IMR-90 (cell line): ENCODE measurements around the gene GDPD5. TPM values are rescaled to one million over a fixed set of nuclear protein-coding genes. Genes with fewer than 3 reads are reported as not detected.

ENCODE experiments used
- ATAC-seq: fragments of 200-7000 bp; cut with Tn5 transposase; 2 replicates; pipeline ENCODE4 v1.9.1; 2020; ENCODE audit warnings: low read depth, mild to moderate bottlenecking, moderate library complexity
- BruUV-seq: library from RNA; stranded (reverse); fragments of 400-500 nt; replicated peaks from 2 replicates; lab custom pipeline; 2021; lab: Mats Ljungman, UMichigan
- CTCF ChIA-PET: fragments of 300-600 bp; formaldehyde crosslinking; extraction: SDS; loops from one replicate; lab custom pipeline; 2021; ENCODE audit warnings: antibody characterized with exemption; lab: Yijun Ruan, JAX
- POLR2A ChIA-PET: fragments of 300-600 bp; sonication (Branson Sonifier 250); formaldehyde crosslinking; loops from one replicate; lab custom pipeline; 2022; ENCODE audit warnings: antibody characterized with exemption; ENCODE audit not compliant: unreplicated experiment; lab: Charles Lee
- DNase-seq: peaks from one replicate; pipeline ENCODE4 v3.0.0; 2013
- H2AFZ ChIP-seq: replicated peaks from 2 replicates; pipeline ENCODE3; 2013; ENCODE audit warnings: low read length, mild to moderate bottlenecking; ENCODE audit not compliant: poor library complexity
- H2AK5ac ChIP-seq: 2 replicates; pipeline ENCODE4 v1.6.1; 2013; ENCODE audit warnings: low read depth, low read length, inconsistent platforms
- H2AK9ac ChIP-seq: replicated peaks from 2 replicates; pipeline ENCODE3; 2013; ENCODE audit warnings: mild to moderate bottlenecking, low read depth, low read length, moderate library complexity; ENCODE audit not compliant: poor library complexity
- H2BK120ac ChIP-seq: 2 replicates; pipeline ENCODE4 v1.6.1; 2013; ENCODE audit warnings: low read depth, low read length, inconsistent platforms
- H2BK15ac ChIP-seq: 3 replicates; pipeline ENCODE4 v1.6.1; 2013; ENCODE audit warnings: low read depth, low read length, inconsistent platforms
- H2BK20ac ChIP-seq: 2 replicates; pipeline ENCODE4 v1.6.1; 2013; ENCODE audit warnings: low read depth, mild to moderate bottlenecking, inconsistent platforms, low read length, moderate library complexity
- H2BK5ac ChIP-seq: 2 replicates; pipeline ENCODE4 v1.6.1; 2013; ENCODE audit warnings: mild to moderate bottlenecking, low read depth, low read length, inconsistent platforms; ENCODE audit not compliant: poor library complexity, severe bottlenecking
- H3K14ac ChIP-seq: replicated peaks from 2 replicates; pipeline ENCODE4 v1.6.1; 2013; ENCODE audit warnings: low read depth, low read length, inconsistent platforms
- H3K18ac ChIP-seq: 2 replicates; pipeline ENCODE4 v1.6.1; 2013; ENCODE audit warnings: low read depth, low read length, control low read depth
- H3K23ac ChIP-seq: 2 replicates; pipeline ENCODE4 v1.6.1; 2013; ENCODE audit warnings: low read depth, low read length, inconsistent platforms
- H3K27ac ChIP-seq: 2 replicates; pipeline ENCODE4 v1.5.1; 2013; ENCODE audit warnings: mild to moderate bottlenecking, control low read depth, low read length; ENCODE audit not compliant: insufficient read depth
- H3K27me3 ChIP-seq: 2 replicates; pipeline ENCODE4 v1.6.1; 2013; ENCODE audit warnings: low read length; ENCODE audit not compliant: control insufficient read depth, insufficient read depth
- H3K36me3 ChIP-seq: 2 replicates; pipeline ENCODE4 v1.6.1; 2013; ENCODE audit warnings: low read length, mixed read lengths; ENCODE audit not compliant: control insufficient read depth, insufficient read depth
- H3K4ac ChIP-seq: 2 replicates; pipeline ENCODE4 v1.6.1; 2013; ENCODE audit warnings: low read depth, low read length, inconsistent platforms
- H3K4me1 ChIP-seq: 2 replicates; pipeline ENCODE4 v1.6.1; 2013; ENCODE audit warnings: low read length, mixed read lengths; ENCODE audit not compliant: control insufficient read depth, insufficient read depth
- H3K4me2 ChIP-seq: 2 replicates; pipeline ENCODE4 v1.6.1; 2013; ENCODE audit warnings: low read depth, mild to moderate bottlenecking, control low read depth, low read length, moderate library complexity
- H3K4me3 ChIP-seq: 2 replicates; pipeline ENCODE4 v1.5.1; 2013; ENCODE audit warnings: low read depth, mild to moderate bottlenecking, control low read depth, low read length, moderate library complexity; ENCODE audit not compliant: insufficient read depth
- H3K56ac ChIP-seq: 2 replicates; pipeline ENCODE4 v1.6.1; 2013; ENCODE audit warnings: low read length, inconsistent platforms; ENCODE audit not compliant: insufficient read depth; ENCODE audit errors: extremely low read depth
- H3K79me1 ChIP-seq, 2 experiments: 2 replicates each; pipeline ENCODE4 v1.6.1; 2013; ENCODE audit warnings: low read length in 2 of 2, inconsistent platforms in 1 of 2, low read depth in 1 of 2
- H3K9ac ChIP-seq: 2 replicates; pipeline ENCODE4 v1.6.1; 2013; ENCODE audit warnings: low read depth, low read length, control low read depth
- H3K9me1 ChIP-seq: 2 replicates; pipeline ENCODE4 v1.6.1; 2013; ENCODE audit warnings: low read length, inconsistent platforms; ENCODE audit not compliant: insufficient read depth
- H3K9me3 ChIP-seq: 2 replicates; pipeline ENCODE4 v1.6.1; 2013; ENCODE audit warnings: low read length; ENCODE audit not compliant: control insufficient read depth, insufficient read depth
- H4K20me1 ChIP-seq: 2 replicates; pipeline ENCODE4 v1.6.1; 2013; ENCODE audit warnings: low read length, inconsistent platforms; ENCODE audit not compliant: insufficient read depth
- H4K5ac ChIP-seq: 2 replicates; pipeline ENCODE4 v1.6.1; 2013; ENCODE audit warnings: mild to moderate bottlenecking, low read depth, low read length, control low read depth
- H4K8ac ChIP-seq, 2 experiments: 2 replicates each; pipeline ENCODE4 v1.6.1; 2013; ENCODE audit warnings: low read depth in 2 of 2, low read length in 2 of 2, control low read depth in 1 of 2, inconsistent platforms in 1 of 2
- H4K91ac ChIP-seq: 2 replicates; pipeline ENCODE4 v1.6.1; 2013; ENCODE audit warnings: low read depth, low read length, inconsistent platforms; ENCODE audit not compliant: insufficient read depth
- BHLHE40 ChIP-seq: fragments of 150-350 bp; IDR thresholded peaks from 2 replicates; pipeline ENCODE4 v1.6.1; 2016; ENCODE audit warnings: mild to moderate bottlenecking, low read depth, low read length
- CEBPB ChIP-seq: IDR thresholded peaks from 2 replicates; pipeline ENCODE4 v1.6.1; 2012; ENCODE audit warnings: low read depth, low read length, improper control_type of control experiment
- ELK1 ChIP-seq: fragments of 150-350 bp; IDR thresholded peaks from 2 replicates; pipeline ENCODE4 v1.6.1; 2016; ENCODE audit warnings: low read depth, mild to moderate bottlenecking, low read length, moderate library complexity, borderline replicate concordance
- FOS ChIP-seq: fragments of 150-350 bp; IDR thresholded peaks from 2 replicates; pipeline ENCODE4 v1.6.1; 2016; ENCODE audit warnings: low read depth, low read length
- MAFK ChIP-seq: IDR thresholded peaks from 2 replicates; pipeline ENCODE4 v1.6.1; 2012; ENCODE audit warnings: low read depth, low read length, improper control_type of control experiment
- MAZ ChIP-seq: IDR thresholded peaks from 2 replicates; pipeline ENCODE4 v1.6.1; 2012; ENCODE audit warnings: low read depth, mild to moderate bottlenecking, low read length, improper control_type of control experiment, moderate library complexity, borderline replicate concordance
- MXI1 ChIP-seq: IDR thresholded peaks from 2 replicates; pipeline ENCODE4 v1.6.1; 2012; ENCODE audit warnings: low read depth, mild to moderate bottlenecking, low read length, moderate library complexity, borderline replicate concordance
- NFE2L2 ChIP-seq: fragments of 150-350 bp; IDR thresholded peaks from 2 replicates; pipeline ENCODE4 v1.6.1; 2016; ENCODE audit warnings: low read depth, mild to moderate bottlenecking, low read length
- POLR2A ChIP-seq: IDR thresholded peaks from 2 replicates; pipeline ENCODE4 v1.6.1; 2012; ENCODE audit warnings: mild to moderate bottlenecking, low read depth, low read length
- RAD21 ChIP-seq: IDR thresholded peaks from 2 replicates; pipeline ENCODE4 v1.6.1; 2012; ENCODE audit warnings: low read length, improper control_type of control experiment
- RCOR1 ChIP-seq: IDR thresholded peaks from 2 replicates; pipeline ENCODE4 v1.6.1; 2012; ENCODE audit warnings: mild to moderate bottlenecking, low read length, improper control_type of control experiment; ENCODE audit not compliant: insufficient replicate concordance
- RFX5 ChIP-seq: IDR thresholded peaks from 2 replicates; pipeline ENCODE4 v1.8.0; 2012; ENCODE audit warnings: low read depth, mild to moderate bottlenecking, low read length, moderate library complexity
- SMC3 ChIP-seq: fragments of 150-350 bp; IDR thresholded peaks from 2 replicates; pipeline ENCODE4 v1.6.1; 2016; ENCODE audit warnings: low read depth, mild to moderate bottlenecking, antibody characterized with exemption, low read length, moderate library complexity
- USF2 ChIP-seq: fragments of 150-350 bp; IDR thresholded peaks from 2 replicates; pipeline ENCODE4 v1.6.1; 2017; ENCODE audit warnings: mild to moderate bottlenecking, antibody characterized with exemption, low read length, low read depth
- WGBS, 2 experiments: methylation state at CpG; one replicate each; pipeline versions ENCODE4 v1.1.5 to v1.1.7; 2013; ENCODE audit warnings: missing lambda C conversion rate in 2 of 2; ENCODE audit not compliant: insufficient read length in 1 of 2; ENCODE audit errors: extremely low coverage in 2 of 2; 5-methylcytosine and 5-hydroxymethylcytosine counted together
- dilution Hi-C: fragments of 300-500 bp; cut with HindIII; formaldehyde crosslinking; loops from one replicate; pipeline ENCODE4 v1.14.3; 2018; ENCODE audit warnings: low sequenced_read_pairs; ENCODE audit not compliant: unreplicated experiment
- in situ Hi-C: fragments of 300-500 bp; cut with MboI; formaldehyde crosslinking; loops from 3 replicates; pipeline ENCODE4 v1.14.3; 2019; ENCODE audit warnings: low sequenced_read_pairs, inconsistent platforms, mixed read lengths
- intact Hi-C: fragments of 100-400 bp; cut with micrococcal nuclease; formaldehyde crosslinking; loops from 2 replicates; pipeline ENCODE4 v1.10.0; 2022
- polyA plus RNA-seq, 3 experiments: library from polyadenylated mRNA; depleted of rRNA; stranded (reverse); fragments of >200 nt; gene quantifications; 2 replicates each; pipeline ENCODE4 v1.2.3, GENCODE V29; 2012; ENCODE audit warnings: low replicate concordance in 1 of 3
- total RNA-seq: library from RNA; depleted of rRNA; stranded (reverse); fragments of >200 nt; gene quantifications from 2 replicates; pipeline ENCODE4 v1.2.3, GENCODE V29; 2012

The GDPD5 gene
- total and polyA plus RNA-seq, 2 of the 4 experiments (the other 2 are of a cell fraction): 2.0 to 7.9 TPM

GRCh38 chr11:75531325-75531724, 5.6 kb upstream of the GDPD5 start:
- Histone ChIP-seq H4K8ac (no peak overlapping the region), H3K9me3 (no peaks in the 10 kb centered on the region), H4K20me1 (no peaks in the 10 kb centered on the region; the same call in 1 of the 2 replicates), H4K5ac (no peak overlapping the region), H3K4me2 (no peak overlapping the region), H2BK20ac (no peak overlapping the region), H3K18ac (no peak overlapping the region), H3K36me3 (no peaks in the 10 kb centered on the region), H2BK5ac (no peak overlapping the region), H2AK9ac (peak overlapping the region; percentile 81), H3K14ac (no peak overlapping the region), H3K9ac (no peak overlapping the region), H2AK5ac (peak overlapping the region; percentile 61; the same call in 1 of the 2 replicates), H3K4me3 (no peak overlapping the region), H3K4me1 (peaks cover 2% of the 10 kb centered on the region; the same call in 1 of the 2 replicates), H3K79me1 (no peaks in the 10 kb centered on the region; a peak in 1 of 4 replicates), H2BK120ac (no peak overlapping the region), H3K27ac (no peak overlapping the region), H3K4ac (no peak overlapping the region), H3K23ac (no peak overlapping the region), H3K27me3 (peaks cover 5% of the 10 kb centered on the region; the same call in 1 of the 2 replicates), H4K91ac (no peak overlapping the region), H2AFZ (no peak overlapping the region), H2BK15ac (no peak overlapping the region), H3K9me1 (no peaks in the 10 kb centered on the region), H3K56ac (no peak overlapping the region)
- CTCF ChIA-PET: interaction anchor here (2.1 to 3.4 kb wide), 2 partner anchors 86 to 143 kb away, joined by 9 to 24 read pairs; no protein-coding TSS in a partner anchor
- BruUV-seq: no TSS peak
- POLR2A ChIA-PET: no interaction called here
- in situ Hi-C loops: loop anchor here (5.0 to 25.0 kb wide), 2 partner anchors 84 to 244 kb away; no protein-coding TSS in a partner anchor
- TF ChIP-seq CEBPB (no peak), BHLHE40 (no peak), SMC3 (no peak), MAFK (no peak), FOS (no peak), RFX5 (no peak), ELK1 (no peak), MXI1 (no peak), USF2 (no peak), MAZ (no peak), NFE2L2 (no peak), RAD21 (no peak), RCOR1 (no peak), POLR2A (no peak)
- intact Hi-C loops: loop anchor here (5.0 kb wide), 1 partner anchor 249 kb away; no protein-coding TSS in a partner anchor
- DNase-seq: no peak
- WGBS, 2 experiments: 48% methylated on average over 2 of the region's 4 CpGs; no CpG with 5 or more reads in 1 of the 2 experiments
- no peak for ATAC-seq
- dilution Hi-C loops: no loop called here
